NCI-H82 treated with DMSO at 0.1 percent for 48 hours (cell line): Measurements from ENCODE around the gene MSMP.

Experiments
- DNase-seq: peaks from one replicate; lab custom pipeline; 2025; ENCODE audit not compliant: unreplicated experiment; lab: John Stamatoyannopoulos, UW

Gene MSMP

GRCh38 chr9:35745569-35745968 lies 8.5 kb downstream of the MSMP start:
- DNase-seq: peak; percentile 41

GRCh38 chr9:35743880-35744518 lies 10.1 kb downstream of the MSMP start:
- no peak for DNase-seq

GRCh38 chr9:35743452-35743851 lies 10.6 kb downstream of the MSMP start:
- DNase-seq: no peak

- DNase-seq: no peak
Observed at GRCh38 chr9:35741740-35742139, 12.3 kb downstream of the MSMP start.

- no peak for DNase-seq
Observed at GRCh38 chr9:35740243-35740642, 13.8 kb downstream of the MSMP start.

GRCh38 chr9:35738924-35739323 lies 15.2 kb downstream of the MSMP start:
- DNase-seq: no peak

- DNase-seq: no peak
Observed at GRCh38 chr9:35738186-35738585, 15.9 kb downstream of the MSMP start.

GRCh38 chr9:35737143-35737542 lies 16.9 kb downstream of the MSMP start:
- no peak for DNase-seq

GRCh38 chr9:35736201-35736633 lies 17.9 kb downstream of the MSMP start:
- DNase-seq: peak; percentile 45

GRCh38 chr9:35734096-35734495 lies 20.0 kb downstream of the MSMP start:
- no peak for DNase-seq

GRCh38 chr9:35732800-35733541 lies 21.1 kb downstream of the MSMP start:
- peak; percentile 21 for DNase-seq

- DNase-seq: peak; percentile 92
Observed at GRCh38 chr9:35732185-35732799, 21.8 kb downstream of the MSMP start, which contains the start of the genes CREB3 and TLN1. CREB3 (plus strand) TSS chr9:35732666; CDS start chr9:35732773, 107 bp downstream. TLN1 (minus strand) TSS chr9:35732195; CDS start chr9:35725694, 6,501 bp downstream.

- DNase-seq: no peak
Observed at GRCh38 chr9:35731415-35732184, 22.5 kb downstream of the MSMP start.

GRCh38 chr9:35730486-35730854 lies 23.6 kb downstream of the MSMP start:
- DNase-seq: no peak

GRCh38 chr9:35729700-35730485 lies 24.2 kb downstream of the MSMP start:
- DNase-seq: no peak

- DNase-seq: no peak
Observed at GRCh38 chr9:35729101-35729500, 25.0 kb downstream of the MSMP start.

GRCh38 chr9:35728041-35728971 lies 25.8 kb downstream of the MSMP start:
- DNase-seq: no peak

- DNase-seq: no peak
Observed at GRCh38 chr9:35727676-35728040, 26.4 kb downstream of the MSMP start.

- DNase-seq: no peak
Observed at GRCh38 chr9:35726931-35727330, 27.1 kb downstream of the MSMP start.
